ENCODE measurements around the gene GATA6. TPM values are rescaled to one million over a fixed set of nuclear protein-coding genes. Genes with fewer than 3 reads are reported as not detected.

The GATA6 gene
- total and polyA plus RNA-seq, 2 of the 8 experiments (the other 6 are each of a cell fraction or from before 2014, with no cell fraction given): 0.09 TPM; not detected in 1

GRCh38 chr18:22250591-22250996 lies 81.2 kb downstream of the GATA6 start:
- H4K20me1 ChIP-seq (replicated peaks in 1 of 2; ENCODE audit: control insufficient read depth in 1 of 2, insufficient read depth in 2 of 2, low read length in 2 of 2): no peaks in the 10 kb centered on the region
- no peaks in the 10 kb centered on the region for H3K27me3 ChIP-seq (replicated peaks in 1 of 4; ENCODE audit: control insufficient read depth in 3 of 4, extremely low read depth in 1 of 4, insufficient read depth in 3 of 4, low read length in 3 of 4)
- H3K79me1 ChIP-seq (ENCODE audit: low read depth, low read length): no peaks in the 10 kb centered on the region
- H3K4me3 ChIP-seq (ENCODE audit: extremely low read depth in 1 of 4, insufficient read depth in 2 of 4, low read depth in 3 of 4, low read length in 4 of 4): no peak overlapping the region
- H3K23me2 ChIP-seq (ENCODE audit: low read depth, low read length): no peaks in the 10 kb centered on the region
- no peak for DNase-seq (ENCODE audit: low read depth in 1 of 2, low spot score in 2 of 2)
- no peak for FAIRE-seq
- no peak overlapping the region for H3K27ac ChIP-seq (ENCODE audit: low read depth, low read length)
- no peak overlapping the region for H3K23ac ChIP-seq (ENCODE audit: insufficient read length)
- H2AFZ ChIP-seq (ENCODE audit: low read length): no peak overlapping the region
- H3K56ac ChIP-seq (replicated peaks; ENCODE audit: insufficient read length, low read depth, low read length): no peak overlapping the region
- no peaks in the 10 kb centered on the region for H3K9me3 ChIP-seq (ENCODE audit: insufficient read depth in 2 of 2, low read depth in 1 of 2, low read length in 1 of 2)
- no peak overlapping the region for H4K91ac ChIP-seq (replicated peaks; ENCODE audit: insufficient read length, low read length)
- H3K4ac ChIP-seq (replicated peaks; ENCODE audit: insufficient read length, low read depth, low read length): no peak overlapping the region
- 84% methylated on average over 8 of the region's 8 CpGs; no CpG with 5 or more reads in 1 of the 2 experiments for WGBS, 2 experiments (ENCODE audit: extremely low coverage in 1 of 2, insufficient coverage in 1 of 2, insufficient read length in 1 of 2, insufficient replicate concordance in 2 of 2, low coverage in 1 of 2, low lambda C conversion rate in 2 of 2, missing lambda C conversion rate in 1 of 2)
- H3K79me2 ChIP-seq (ENCODE audit: control insufficient read depth in 1 of 2, insufficient read depth in 2 of 2, low read length in 2 of 2): no peaks in the 10 kb centered on the region
- no peak overlapping the region for H3K18ac ChIP-seq (ENCODE audit: extremely low read depth, low read length)
- TF ChIP-seq ATF2 (IDR thresholded peaks at IDR 0.05; ENCODE audit: low read length): no peak
- TF ChIP-seq JUN (IDR thresholded peaks at IDR 0.05; ENCODE audit: low read depth, low read length): no peak
- no peak for TF ChIP-seq POLR2AphosphoS5 (IDR thresholded peaks at IDR 0.05; ENCODE audit: low read depth, low read length)
- TF ChIP-seq RFX5 (IDR thresholded peaks at IDR 0.05; ENCODE audit: borderline replicate concordance, low read depth, low read length): no peak
- TF ChIP-seq CEBPB (IDR thresholded peaks at IDR 0.05; ENCODE audit: low read depth, low read length): no peak
- TF ChIP-seq POU5F1 (IDR thresholded peaks at IDR 0.05; ENCODE audit: low read depth, low read length): no peak
- no peak for TF ChIP-seq SIX5 (IDR thresholded peaks at IDR 0.05; ENCODE audit: low read depth, low read length)
- TF ChIP-seq SRF (IDR thresholded peaks at IDR 0.05; ENCODE audit: low read depth, low read length): no peak
- no peak for TF ChIP-seq CREB1 (IDR thresholded peaks at IDR 0.05)
- TF ChIP-seq BRCA1 (IDR thresholded peaks at IDR 0.05; ENCODE audit: low read depth, low read length): no peak
- no peak overlapping the region for H3K4me2 ChIP-seq (ENCODE audit: insufficient read depth in 1 of 2, low read depth in 2 of 2, low read length in 2 of 2)
- H4K5ac ChIP-seq (ENCODE audit: insufficient read length, low read depth, low read length): no peak overlapping the region
- H3K36me3 ChIP-seq (ENCODE audit: control insufficient read depth in 2 of 4, insufficient read depth in 4 of 4, low read length in 3 of 4): no peaks in the 10 kb centered on the region
- ChIA-PET POLR2A (ENCODE audit: partially characterized antibody) (no interaction called here), CTCF (ENCODE audit: partially characterized antibody) (interaction anchor here (2.2 kb wide), 1 partner anchor 81 kb away, joined by 8 read pairs; no protein-coding TSS in a partner anchor)
- H2BK20ac ChIP-seq (ENCODE audit: low read length): no peak overlapping the region
- no peak overlapping the region for H2AK5ac ChIP-seq (ENCODE audit: low read depth, low read length)
- H2BK12ac ChIP-seq (ENCODE audit: low read depth, low read length): no peak overlapping the region
- no peak overlapping the region for H4K8ac ChIP-seq (ENCODE audit: extremely low read depth, insufficient read depth, low read length)
- H2BK5ac ChIP-seq (ENCODE audit: low read depth, low read length): no peak overlapping the region
- H3K14ac ChIP-seq (ENCODE audit: insufficient read length): no peak overlapping the region
- H3K9ac ChIP-seq (replicated peaks in 1 of 4; ENCODE audit: extremely low read depth in 1 of 4, low read depth in 3 of 4, low read length in 3 of 4): no peak overlapping the region
- no peak overlapping the region for H2BK120ac ChIP-seq (replicated peaks; ENCODE audit: low read depth, low read length)
- H3K4me1 ChIP-seq (replicated peaks in 1 of 4; ENCODE audit: control insufficient read depth in 3 of 4, insufficient read depth in 4 of 4, low read length in 3 of 4): peaks cover 0 to 2% (median 0%) of the 10 kb centered on the region in 4 experiments; a peak in 1 of 7 replicates
- H2BK15ac ChIP-seq (ENCODE audit: low read length): no peak overlapping the region
